NCI-H1105 treated with DMSO at 0.1 percent for 48 hours (cell line): ENCODE data around the gene PIEZO2.

Experiments
- DNase-seq: peaks from one replicate; lab custom pipeline; 2025; lab: John Stamatoyannopoulos, UW

Gene PIEZO2

DNA sequence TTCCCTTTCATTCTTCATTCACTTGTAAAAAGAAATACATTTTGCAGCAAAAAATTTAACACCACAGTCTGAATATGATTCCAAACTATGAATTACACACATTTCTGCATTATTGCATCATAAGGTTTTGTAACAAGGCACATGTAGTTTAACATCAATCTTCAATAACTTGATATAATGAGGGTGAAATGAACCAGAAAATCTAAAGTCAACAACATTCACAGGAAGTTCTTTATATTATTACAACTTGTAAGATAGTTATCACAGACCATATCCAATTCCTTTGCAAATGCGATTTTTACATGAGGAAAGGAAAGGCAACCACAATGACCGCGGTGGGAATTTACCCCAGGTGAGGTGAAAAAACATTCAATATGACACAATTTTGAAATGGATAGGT is 410.2 kb downstream of the PIEZO2 start:
- DNase-seq, result no peak

DNA sequence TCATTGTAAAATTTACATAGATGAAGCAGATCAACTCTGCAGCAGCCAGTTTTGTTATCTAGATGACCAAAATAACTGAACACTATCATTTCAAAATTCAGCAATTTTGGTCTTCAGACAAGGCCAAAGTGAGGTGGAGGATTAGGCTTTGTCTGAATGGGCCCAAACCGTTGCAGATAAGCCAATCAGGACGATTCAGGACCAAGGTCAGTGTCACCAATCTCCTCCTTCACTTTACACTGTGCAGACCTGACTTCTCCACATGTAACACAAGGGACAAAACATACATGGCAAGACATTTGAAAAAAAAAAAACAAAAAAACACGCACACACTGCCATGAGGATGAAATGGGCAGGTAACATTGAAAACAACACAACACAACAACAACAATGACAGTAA is 412.4 kb downstream of the PIEZO2 start:
- no peak for DNase-seq

DNA sequence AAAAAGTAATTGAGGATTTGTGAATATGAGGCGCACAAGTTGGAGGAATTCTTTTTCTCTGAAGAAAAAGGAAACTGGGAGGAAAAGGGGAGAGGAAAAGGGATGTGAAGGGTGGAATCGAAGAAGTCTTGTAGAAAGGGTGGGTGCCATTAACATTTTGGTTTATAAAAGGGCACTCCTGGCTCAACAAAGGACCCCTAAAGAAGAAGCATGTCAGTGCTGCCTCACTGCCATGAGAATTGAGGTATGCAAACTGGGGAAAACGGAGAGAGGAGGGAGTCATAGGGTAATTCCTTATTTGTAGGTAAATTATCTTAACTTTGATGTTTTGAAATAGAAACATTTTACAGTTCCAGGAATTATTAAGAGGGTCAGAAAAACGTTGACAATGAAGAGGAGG is 416.4 kb downstream of the PIEZO2 start:
- DNase-seq, result no peak

DNA sequence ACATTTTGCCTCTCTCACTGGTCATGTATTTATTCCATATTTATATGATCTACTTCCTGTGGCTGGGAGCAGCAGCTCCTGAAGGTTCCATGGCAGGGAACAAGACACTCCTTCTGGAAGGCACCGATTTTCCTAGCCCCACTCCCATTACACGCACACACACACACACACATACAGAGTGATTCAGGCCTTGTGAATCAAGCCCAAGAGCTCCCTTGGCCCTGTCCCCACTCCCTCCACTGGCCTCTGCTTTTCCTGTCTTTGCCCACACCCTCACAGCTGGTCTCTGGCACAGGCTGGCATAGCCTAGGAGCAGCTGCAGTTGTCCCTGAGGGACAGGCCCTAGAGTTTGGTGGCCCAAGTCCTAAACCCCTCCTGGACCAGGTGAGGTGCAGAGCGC is 421.9 kb downstream of the PIEZO2 start:
- DNase-seq, result no peak

DNA sequence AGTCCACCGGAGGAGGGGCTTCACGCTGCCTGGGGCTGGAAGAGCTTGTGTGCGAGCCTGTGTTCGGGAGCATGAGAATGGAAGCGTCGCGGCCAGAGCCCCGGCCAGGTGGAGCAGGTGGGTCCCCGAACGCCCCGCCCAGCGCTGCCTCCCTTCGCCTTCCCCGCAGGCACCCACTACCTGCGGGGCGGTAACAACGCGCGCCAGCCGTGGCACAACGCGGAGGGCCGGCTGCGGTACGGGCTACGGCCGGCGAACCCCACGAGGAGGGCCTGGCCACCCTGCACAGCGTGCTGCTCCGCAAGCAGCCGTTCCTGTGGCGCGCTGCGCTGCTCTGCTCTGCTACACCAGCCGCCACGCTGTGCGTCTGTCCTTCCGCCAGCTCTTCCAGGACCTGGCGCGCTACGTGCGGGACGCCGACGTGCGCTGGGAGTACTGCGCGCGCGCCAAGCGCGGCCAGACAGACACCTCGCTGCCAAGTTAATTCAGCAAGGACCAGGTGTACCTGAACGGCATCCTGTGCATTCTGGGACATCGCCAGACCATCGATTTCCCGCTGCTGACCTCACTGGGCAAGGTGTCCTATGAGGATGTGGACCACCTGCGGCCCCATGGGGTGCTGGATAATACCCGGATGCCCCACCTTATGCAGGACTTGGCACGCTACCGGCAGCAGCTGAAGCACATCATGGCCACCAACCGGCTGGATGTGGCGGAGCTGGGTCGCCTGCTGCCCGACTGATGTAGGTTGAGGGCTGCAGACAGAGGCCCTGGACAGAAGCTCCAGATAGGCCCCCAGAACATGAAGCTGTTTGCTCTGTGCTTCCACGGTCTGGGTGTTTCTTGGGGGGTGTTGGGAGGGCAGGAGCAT is 422.9 kb downstream of the PIEZO2 start:
- DNase-seq, result peak; percentile 64

DNA sequence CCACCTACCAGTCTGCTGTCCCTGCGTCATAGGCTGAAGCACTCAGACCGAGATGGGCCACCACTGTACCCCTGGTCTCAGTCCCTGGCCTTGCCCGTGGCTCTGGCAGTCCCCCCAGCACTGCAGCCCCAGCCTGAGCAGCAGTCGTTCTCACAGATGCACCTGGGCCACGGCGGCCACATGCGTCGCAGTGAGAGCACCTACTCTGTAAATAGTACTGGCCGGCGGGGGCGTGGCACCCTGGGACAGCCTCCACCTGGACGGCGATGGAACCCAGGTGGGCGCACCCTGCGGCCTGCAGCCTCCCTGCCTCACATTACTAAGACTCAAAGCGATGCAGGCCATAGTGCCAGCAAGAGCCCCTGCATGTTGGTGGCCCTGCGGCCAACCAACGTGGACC is 424.7 kb downstream of the PIEZO2 start:
- no peak for DNase-seq

DNA sequence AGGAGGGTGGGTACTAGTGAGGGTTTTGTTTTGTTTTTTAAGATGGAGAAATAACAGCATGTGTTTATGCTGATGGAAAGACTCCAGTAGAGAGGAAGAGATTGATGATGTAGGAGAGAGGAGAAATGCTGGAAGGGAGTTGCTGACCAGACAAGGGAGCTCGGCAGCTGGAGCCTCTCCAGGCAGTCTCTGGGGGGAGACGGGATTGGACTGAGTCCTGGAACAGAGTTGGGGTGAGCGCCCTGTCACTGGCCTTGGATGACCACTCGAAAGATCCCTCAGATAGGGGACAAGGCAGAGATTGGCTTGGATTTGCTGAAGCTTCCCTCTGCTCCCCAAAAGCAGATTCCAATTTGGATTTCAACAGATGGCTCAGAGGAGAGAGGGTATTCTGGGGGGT is 425.9 kb downstream of the PIEZO2 start:
- no peak for DNase-seq

DNA sequence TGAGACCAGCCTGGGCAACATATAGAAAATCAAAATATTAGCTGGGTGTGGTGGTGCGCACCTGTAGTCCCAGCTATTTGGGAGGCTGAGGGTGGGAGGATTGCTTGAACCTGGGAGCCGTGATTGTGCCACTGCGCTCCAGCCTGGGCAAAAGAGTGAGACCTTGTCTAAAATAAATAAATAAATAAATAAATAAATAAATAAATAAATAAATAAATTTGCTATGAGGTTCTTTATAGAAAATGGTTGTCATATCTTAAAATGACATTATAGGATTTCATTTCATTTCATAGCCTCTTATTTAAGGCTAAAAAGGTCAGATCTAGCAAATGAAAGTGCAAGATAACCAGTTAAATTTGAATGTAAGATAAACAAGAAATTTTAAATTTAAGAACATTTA is 430.6 kb downstream of the PIEZO2 start:
- no peak for DNase-seq

DNA sequence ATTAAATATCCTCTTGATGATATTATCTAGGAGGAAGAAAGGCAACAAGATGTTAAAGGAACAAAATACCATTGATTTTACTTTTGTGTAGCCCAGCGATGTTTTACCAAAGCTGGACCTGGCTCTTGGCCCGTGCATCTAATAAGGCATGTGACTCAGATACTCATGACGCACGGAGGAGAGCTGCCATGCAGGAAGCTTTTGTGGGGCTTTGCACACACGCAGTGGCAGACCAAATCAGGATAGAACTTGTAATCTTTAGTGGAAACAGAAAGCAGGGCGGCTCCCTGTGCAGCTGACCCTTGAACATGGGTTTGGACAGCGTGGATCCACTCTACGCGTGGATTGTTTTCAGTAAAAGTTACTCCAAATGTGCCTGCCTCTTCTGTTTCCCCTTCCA is 433.6 kb downstream of the PIEZO2 start:
- DNase-seq, result no peak

DNA sequence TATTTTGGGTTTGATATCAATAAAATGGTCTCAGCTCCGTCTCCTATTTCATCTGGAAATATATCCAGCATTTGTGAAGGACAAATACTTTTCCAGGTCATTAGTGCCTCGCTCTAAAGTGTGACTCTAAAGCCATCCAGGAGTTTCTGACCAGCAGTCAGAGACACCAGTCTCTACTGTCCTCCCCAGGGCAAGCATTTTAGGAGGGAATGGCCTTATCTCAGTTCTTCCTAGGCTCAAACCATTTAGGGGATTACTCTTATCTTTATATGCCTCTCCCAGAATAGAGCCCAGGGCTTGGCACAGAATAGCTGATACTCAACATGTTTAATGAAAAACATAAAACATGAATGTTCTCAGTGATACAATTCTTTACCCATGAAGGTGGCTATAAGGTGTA is 436.0 kb downstream of the PIEZO2 start:
- no peak for DNase-seq

DNA sequence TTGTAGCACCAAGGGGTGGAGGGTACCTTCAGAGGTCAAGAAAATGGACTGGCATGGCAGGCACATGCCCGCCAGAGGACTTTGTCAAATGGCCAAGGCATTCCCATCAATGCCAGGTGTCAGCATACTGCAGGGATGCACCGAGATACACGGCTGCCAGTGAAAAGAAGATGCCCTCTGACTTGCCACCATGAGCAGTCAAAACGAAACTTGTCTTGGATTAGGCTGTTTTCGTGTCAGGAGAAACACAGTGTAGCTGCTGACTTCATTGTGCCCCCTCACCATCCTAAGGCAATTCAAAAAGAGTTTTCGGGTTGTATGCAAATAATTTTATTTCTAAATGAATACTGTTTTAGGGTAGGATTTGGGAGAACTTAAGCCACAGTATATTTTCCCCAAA is 442.1 kb downstream of the PIEZO2 start:
- DNase-seq, result no peak

DNA sequence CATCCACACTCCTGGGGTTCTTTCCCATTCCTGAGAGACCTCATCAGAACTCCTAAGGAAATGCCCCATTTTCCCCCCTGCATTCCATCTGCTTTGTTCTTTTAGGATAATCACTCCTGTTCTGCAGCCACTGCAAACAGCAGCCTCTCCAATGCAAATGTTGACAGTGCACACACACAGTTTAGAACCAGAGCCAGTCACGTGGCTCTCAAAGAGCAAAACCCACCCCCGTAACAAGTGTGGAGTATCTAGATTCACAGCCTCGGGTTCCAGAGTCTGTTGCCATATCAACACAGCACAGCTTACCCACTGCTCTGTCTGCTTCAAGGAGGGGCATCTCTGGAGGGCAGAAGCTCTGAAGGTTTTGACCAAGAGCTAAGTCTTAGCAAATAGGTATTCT is 443.6 kb downstream of the PIEZO2 start:
- no peak for DNase-seq

DNA sequence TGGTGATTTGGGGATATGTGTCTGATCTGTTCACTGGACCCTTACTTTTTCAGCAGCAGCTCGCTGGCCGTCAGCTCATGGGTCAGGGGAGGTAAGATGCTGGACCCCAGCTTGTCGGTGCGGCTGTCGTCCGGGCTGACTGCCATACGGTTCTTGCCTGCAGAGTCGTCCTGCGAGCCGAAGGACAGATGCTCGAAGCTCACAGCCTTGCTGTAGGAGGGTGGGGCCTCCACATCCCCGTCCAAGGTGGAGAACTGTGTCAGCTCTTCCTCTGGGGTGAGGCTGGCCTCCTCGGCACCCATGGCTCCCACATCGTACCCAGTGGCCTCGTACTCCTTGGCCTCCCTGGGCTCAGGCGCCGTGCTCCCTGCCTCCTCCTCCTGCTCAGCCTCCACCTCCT is 444.1 kb downstream of the PIEZO2 start:
- no peak for DNase-seq

DNA sequence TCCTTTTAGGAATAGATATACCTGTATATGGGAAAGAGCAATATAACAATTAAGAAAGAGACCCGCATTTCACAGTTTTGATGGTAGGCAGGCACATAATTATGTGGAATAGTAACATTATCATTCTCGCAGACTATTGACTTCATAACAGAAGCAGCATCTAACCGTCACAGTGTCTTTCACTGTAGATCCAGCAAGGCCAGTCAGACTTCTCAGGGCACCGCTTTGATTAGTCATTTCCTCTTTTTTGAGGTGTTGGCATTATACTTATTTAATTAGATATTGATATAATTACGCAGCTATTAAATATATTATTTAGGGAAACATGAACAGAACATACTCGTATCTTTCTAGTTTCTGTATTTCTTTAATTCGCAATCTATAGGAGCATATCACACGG is 447.2 kb downstream of the PIEZO2 start:
- DNase-seq, result no peak

DNA sequence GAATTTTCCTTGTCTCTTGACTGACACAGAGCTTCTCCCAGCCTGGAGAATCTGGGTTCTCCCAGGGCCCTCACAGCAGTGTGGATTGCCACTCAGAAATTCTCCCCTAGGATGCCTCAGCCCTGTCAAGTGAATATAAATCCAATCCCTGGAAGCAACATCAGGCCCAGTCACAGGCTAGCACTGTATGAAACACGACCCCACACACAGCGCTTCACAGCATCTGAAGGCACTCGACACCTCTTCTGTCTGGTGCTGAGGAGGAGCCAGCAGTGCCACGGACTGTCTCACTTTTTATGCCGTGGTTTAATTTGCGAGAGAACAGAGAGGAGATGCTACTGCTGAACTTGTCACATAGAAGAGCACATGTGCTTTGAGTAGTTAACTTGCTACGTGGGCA is 459.0 kb downstream of the PIEZO2 start:
- no peak for DNase-seq

DNA sequence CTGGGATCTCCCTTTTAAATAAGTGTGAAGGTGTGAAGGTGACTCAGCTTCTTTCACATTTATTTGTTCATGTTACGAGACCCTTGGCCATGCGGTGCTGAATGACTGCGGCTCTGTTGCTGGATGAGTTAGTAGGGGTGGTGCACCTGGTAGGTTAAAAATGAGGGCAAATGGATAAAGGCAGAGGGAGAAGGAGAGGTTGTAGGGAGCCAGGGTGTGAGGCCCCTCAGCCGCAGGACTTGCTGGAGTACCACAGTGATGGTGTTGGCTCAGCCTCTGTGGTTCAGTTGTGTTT is 459.4 kb downstream of the PIEZO2 start:
- DNase-seq, result no peak

DNA sequence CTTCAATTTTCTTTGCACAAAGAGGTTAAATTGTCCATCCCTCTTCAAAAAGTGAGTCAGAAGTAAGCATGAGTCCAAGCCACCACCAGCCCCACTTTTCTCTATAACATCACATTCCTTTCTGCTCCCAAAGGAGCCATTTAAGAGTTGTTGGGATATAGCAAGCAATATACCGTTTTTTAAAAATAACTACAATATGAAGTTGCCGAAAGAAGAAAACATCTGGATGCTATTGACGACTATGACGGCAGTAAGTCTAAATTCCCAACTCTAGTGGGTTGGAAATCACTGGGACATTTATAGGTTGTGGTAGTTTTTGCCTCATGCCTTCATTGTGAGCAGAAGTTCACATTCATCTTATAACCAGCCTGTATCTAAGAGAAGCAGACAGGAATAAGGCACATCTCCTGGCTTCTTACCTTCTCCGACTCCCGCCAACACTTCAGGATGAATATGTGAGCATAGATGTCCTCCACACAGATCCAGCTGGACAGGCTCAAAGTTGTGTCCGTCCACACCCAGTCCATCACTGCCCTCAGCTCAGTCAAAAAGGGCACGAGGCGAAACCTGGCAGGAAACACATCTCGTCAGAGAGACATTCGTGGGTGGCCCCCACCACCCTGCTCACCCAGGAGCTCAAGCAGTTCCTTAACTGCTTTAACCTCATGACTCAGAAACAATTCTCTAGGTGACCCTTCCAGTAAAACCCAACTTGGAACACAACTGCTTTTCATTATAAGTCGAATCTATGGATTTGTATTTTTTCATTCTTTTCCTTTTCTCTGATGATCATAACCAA is 459.9 kb downstream of the PIEZO2 start:
- DNase-seq, result no peak

DNA sequence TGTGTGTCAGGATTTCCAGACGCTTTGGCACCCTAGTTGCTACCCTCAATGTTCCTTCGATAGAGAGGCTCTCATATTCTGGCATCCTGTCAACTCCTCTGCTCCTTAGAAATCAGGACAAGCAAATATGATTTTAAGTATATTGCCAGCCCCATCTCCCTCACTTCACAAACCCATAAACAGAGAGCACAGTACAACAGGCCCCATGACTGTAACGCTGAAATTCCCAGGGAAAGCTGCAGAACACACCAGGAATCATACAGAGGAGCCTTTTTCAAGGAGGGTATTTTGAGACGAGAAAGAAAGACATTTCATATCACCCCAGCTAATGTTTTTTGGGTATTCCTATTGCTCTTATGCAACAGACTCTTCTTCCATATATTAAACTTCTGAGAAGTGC is 460.6 kb downstream of the PIEZO2 start:
- no peak for DNase-seq

DNA sequence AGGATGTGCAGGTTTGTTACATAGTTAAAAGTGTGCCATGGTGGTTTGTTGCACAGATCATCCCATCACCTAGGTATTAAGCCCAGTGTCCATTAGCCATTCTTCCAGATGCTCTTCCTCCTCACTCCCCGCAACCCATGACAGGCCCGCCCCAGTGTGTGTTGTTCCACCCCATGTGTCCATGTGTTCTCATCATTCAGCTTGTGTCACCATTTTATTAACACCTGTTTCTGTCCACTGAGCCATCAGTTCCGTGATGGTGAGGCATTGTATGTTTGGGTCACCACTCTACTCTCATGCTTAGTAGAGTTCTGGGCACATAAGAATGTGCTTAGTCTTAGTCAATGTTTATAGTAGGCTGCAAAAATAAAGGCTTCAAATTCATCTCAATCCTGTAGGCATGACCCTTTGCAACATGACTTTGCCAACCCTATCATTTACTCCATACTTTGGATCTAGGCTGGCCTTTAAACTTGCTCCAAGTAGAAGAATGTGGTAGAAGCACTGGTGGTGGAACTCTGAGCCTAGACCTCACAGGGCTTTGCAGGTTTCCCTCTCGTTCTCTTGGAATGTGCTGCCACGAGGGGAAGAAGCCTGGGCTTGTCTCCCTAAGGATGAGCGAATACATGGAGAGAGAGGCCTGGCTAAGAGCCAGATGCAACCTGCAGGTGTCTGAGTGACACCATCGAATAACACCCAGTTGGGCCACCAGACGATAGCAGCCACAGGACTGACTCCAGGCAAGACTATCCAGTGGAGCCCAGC is 462.0 kb downstream of the PIEZO2 start:
- DNase-seq, result no peak

DNA sequence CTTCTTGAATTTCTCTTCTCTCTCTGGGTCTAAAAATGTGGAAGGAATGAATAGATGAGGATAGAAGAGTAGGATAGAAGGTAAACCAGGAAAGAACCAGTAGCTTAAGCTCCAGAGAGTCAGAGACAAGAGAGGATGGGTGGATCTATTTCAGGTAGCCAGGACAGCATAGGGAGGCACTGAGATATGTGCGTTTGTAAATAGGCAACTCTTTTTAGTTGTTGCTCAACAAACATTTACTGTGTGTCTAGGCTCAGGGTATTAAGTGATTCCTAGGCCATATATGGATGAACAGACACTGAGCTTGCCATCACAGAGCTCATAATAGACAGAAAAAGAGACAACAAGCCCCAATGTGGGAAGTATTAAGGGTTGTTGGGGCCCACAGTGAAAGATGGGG is 463.1 kb downstream of the PIEZO2 start:
- no peak for DNase-seq

DNA sequence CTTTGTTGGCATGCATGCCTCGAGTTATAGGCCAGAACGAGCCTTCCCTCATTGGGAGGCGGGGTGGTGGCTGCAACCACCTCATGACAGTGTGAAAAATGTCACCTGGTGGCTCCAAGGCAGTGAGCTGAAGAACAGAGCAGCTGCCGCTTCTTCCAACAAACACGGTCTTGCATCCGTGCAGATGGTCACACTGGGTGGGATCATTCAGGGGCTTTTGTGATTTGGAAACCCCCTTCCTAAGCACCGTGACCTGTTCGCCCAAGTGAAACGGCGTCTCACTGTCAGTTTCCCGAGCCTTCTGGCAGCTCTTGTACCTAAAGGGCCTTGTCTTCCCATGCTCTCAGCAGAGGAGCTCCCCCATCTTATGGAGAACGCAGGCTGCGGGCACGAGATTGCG is 463.9 kb downstream of the PIEZO2 start:
- no peak for DNase-seq

DNA sequence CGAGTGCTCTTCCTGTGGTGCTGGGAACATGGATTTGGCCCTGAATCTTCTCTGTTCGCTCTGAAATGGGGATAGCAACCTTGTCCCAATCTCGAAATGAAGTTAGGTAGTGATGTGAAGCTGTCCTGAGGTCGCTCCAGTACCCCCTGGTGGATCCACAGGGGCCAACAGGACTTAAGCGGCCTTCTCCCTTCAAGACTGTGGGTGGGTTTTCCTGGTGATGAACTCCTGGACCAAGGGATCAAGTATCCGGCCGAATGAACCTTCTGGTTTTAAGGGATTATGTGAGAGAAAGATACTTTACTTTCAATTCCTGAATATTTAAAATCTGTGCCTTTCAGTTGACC is 467.0 kb downstream of the PIEZO2 start:
- DNase-seq, result no peak
